Osteoblast (primary cell): ENCODE measurements around the gene PDGFB. TPM values are rescaled to one million over a fixed set of nuclear protein-coding genes. Genes with fewer than 3 reads are reported as not detected.

Source experiments
- DNase-seq: peaks from one replicate; pipeline ENCODE4 v3.0.0; 2011; ENCODE audit warnings: low spot score, mixed read lengths; ENCODE audit not compliant: insufficient read length; ENCODE audit errors: missing footprints
- H2AFZ ChIP-seq: 2 replicates; pipeline ENCODE4 v1.6.0; 2011; ENCODE audit warnings: mild to moderate bottlenecking, low read length
- H3K27ac ChIP-seq: 2 replicates; pipeline ENCODE4 v1.5.1; 2011; ENCODE audit warnings: mild to moderate bottlenecking, low read depth, low read length, moderate library complexity
- H3K27me3 ChIP-seq: 2 replicates; pipeline ENCODE4 v1.6.0; 2012; ENCODE audit warnings: mild to moderate bottlenecking, control low read depth, inconsistent platforms, low read length, moderate library complexity; ENCODE audit not compliant: insufficient read depth
- H3K36me3 ChIP-seq: 2 replicates; pipeline ENCODE4 v1.5.1; 2011; ENCODE audit warnings: mild to moderate bottlenecking, low read length, control low read depth, moderate library complexity; ENCODE audit not compliant: insufficient read depth
- H3K4me1 ChIP-seq: 2 replicates; pipeline ENCODE4 v1.5.1; 2011; ENCODE audit warnings: mild to moderate bottlenecking, low read length, control low read depth, moderate library complexity; ENCODE audit not compliant: insufficient read depth
- H3K4me2 ChIP-seq: 2 replicates; pipeline ENCODE4 v1.6.0; 2011; ENCODE audit warnings: mild to moderate bottlenecking, low read length; ENCODE audit not compliant: insufficient read depth
- H3K4me3 ChIP-seq: fragments of 200-600 bp; sonication (generic); 3 replicates; pipeline ENCODE4 v1.5.1; 2012; ENCODE audit warnings: mild to moderate bottlenecking, low read length, inconsistent platforms; ENCODE audit not compliant: insufficient read depth
- H3K79me2 ChIP-seq: 2 replicates; pipeline ENCODE4 v1.6.0; 2012; ENCODE audit warnings: mild to moderate bottlenecking, low read length, control low read depth, inconsistent platforms; ENCODE audit not compliant: insufficient read depth
- H3K9me3 ChIP-seq: 2 replicates; pipeline ENCODE4 v1.5.1; 2011; ENCODE audit warnings: low read depth, low read length, control low read depth
- H4K20me1 ChIP-seq: 2 replicates; pipeline ENCODE4 v1.6.0; 2012; ENCODE audit warnings: mild to moderate bottlenecking, low read length, control low read depth; ENCODE audit not compliant: insufficient read depth
- CTCF ChIP-seq: IDR thresholded peaks from 2 replicates; pipeline ENCODE4 v1.5.1; 2011; ENCODE audit warnings: mild to moderate bottlenecking, low read depth, low read length, moderate library complexity; ENCODE audit errors: extremely low read depth
- total RNA-seq: library from RNA; depleted of rRNA; stranded (reverse); fragments of >200 nt; gene quantifications from 2 replicates; pipeline ENCODE4 v1.2.3, GENCODE V29; 2012

Gene PDGFB
- total RNA-seq, 1 donor = under 0.01 TPM

- Histone ChIP-seq H3K4me1 (no peaks in the 10 kb centered on the region), H3K4me3 (no peak overlapping the region), H3K27ac (no peak overlapping the region), H3K79me2 (no peaks in the 10 kb centered on the region), H3K4me2 (no peak overlapping the region), H2AFZ (no peak overlapping the region), H4K20me1 (no peaks in the 10 kb centered on the region), H3K9me3 (peaks cover 6% of the 10 kb centered on the region), H3K27me3 (no peaks in the 10 kb centered on the region), H3K36me3 (no peaks in the 10 kb centered on the region)
- peak; percentile 11 for DNase-seq
- TF ChIP-seq CTCF = no peak
Observed at GRCh38 chr22:39284142-39284980, 39.6 kb upstream of the PDGFB start.

- no peak for TF ChIP-seq CTCF
- Histone ChIP-seq H3K4me3 (no peak overlapping the region), H2AFZ (peak overlapping the region; percentile 51), H3K27ac (no peak overlapping the region), H3K4me1 (peaks cover 1% of the 10 kb centered on the region), H3K4me2 (no peak overlapping the region), H3K79me2 (no peaks in the 10 kb centered on the region), H3K36me3 (no peaks in the 10 kb centered on the region), H3K9me3 (peaks cover 6% of the 10 kb centered on the region), H3K27me3 (no peaks in the 10 kb centered on the region), H4K20me1 (no peaks in the 10 kb centered on the region)
- peak; percentile 89 for DNase-seq
Observed at GRCh38 chr22:39283322-39284141, 38.8 kb upstream of the PDGFB start.

DNA sequence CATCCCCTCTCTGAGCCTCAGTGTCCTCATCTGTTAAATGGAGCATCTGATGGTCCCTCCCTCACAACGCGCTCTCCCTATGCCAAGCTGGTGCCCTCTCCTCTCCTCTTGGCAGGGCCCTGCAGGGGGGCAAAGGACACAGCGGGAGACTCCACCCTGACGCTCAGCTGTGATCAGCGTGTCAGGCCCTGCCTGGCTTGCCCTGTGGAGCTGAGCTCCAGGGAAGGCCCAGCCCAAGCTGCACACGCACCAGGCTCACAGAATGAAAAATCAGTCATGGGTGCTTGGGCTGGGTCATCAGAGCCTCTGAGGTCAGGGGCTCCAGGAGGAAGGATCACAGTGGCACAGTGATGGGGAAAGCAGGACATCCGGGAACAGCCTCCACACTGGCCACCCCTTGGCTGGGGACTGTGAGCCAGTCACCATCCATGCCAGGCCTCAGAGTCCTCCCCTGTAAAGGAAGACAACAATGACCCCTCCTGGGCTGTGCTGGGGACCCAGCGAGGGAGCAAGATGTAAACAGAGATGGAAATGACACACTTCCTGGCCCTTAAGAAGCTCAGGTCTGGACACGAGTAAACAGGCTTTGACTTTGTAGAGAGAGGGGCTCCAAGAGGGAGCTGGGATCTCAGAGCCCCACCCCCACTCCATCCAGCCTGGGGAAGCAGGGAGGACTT, 38.0 kb upstream of the PDGFB start:
- peak overlapping the region; percentile 51 for H2AFZ ChIP-seq

More for the DNA sequence above, 38.0 kb upstream of the PDGFB start:
- Histone ChIP-seq H3K4me3 (no peak overlapping the region), H3K9me3 (peaks cover 6% of the 10 kb centered on the region), H3K79me2 (no peaks in the 10 kb centered on the region), H4K20me1 (no peaks in the 10 kb centered on the region), H3K4me1 (peaks cover 8% of the 10 kb centered on the region), H3K4me2 (no peak overlapping the region), H3K27ac (no peak overlapping the region), H3K27me3 (no peaks in the 10 kb centered on the region), H3K36me3 (no peaks in the 10 kb centered on the region)
- no peak for TF ChIP-seq CTCF
- DNase-seq = no peak
